ENCODE results near the gene RFNG. TPM values are rescaled to one million over a fixed set of nuclear protein-coding genes. Genes with fewer than 3 reads are reported as not detected.

The RFNG gene
- total and polyA plus RNA-seq, 2 of the 13 experiments (the other 11 are each of a cell fraction or from before 2014, with no cell fraction given), result 61.4 to 64.0 TPM

GRCh38 chr17:82098169-82098938, 46.7 kb upstream of the RFNG start, which contains the start of gene FASN (continued):
- TF ChIP-seq ZGPAT (CRISPR knock-in tag; IDR thresholded peaks at IDR 0.05) (no peak), ZNF101 (CRISPR knock-in tag; IDR thresholded peaks at IDR 0.05; ENCODE audit: borderline replicate concordance, low read depth) (no peak), ZUFSP (CRISPR knock-in tag; IDR thresholded peaks at IDR 0.05; ENCODE audit: borderline replicate concordance) (no peak), YY1 (IDR thresholded peaks at IDR 0.05; ENCODE audit: insufficient read depth, insufficient replicate concordance, low read depth, low read length) (peak; percentile 93), RFX3 (CRISPR knock-in tag; IDR thresholded peaks at IDR 0.05) (peak; percentile 72), POLR2AphosphoS5 (IDR thresholded peaks at IDR 0.05; ENCODE audit: low read depth, low read length) (peak; percentile 86), ZNF674 (CRISPR knock-in tag; IDR thresholded peaks at IDR 0.05; ENCODE audit: low read depth) (peak; percentile 97), ZNF207 (IDR thresholded peaks at IDR 0.05; ENCODE audit: borderline replicate concordance) (no peak), CHD4 (IDR thresholded peaks at IDR 0.05; ENCODE audit: borderline replicate concordance, low read length) (no peak), RFXANK (CRISPR knock-in tag; IDR thresholded peaks at IDR 0.05) (peak; percentile 8; the same call in 1 of the 2 replicates), IKZF5 (CRISPR knock-in tag; IDR thresholded peaks at IDR 0.05) (peak; percentile 17; the same call in 1 of the 2 replicates), FOXA1 (IDR thresholded peaks at IDR 0.05) (no peak), FOXA1 (CRISPR knock-in tag; IDR thresholded peaks at IDR 0.05) (no peak), BRF2 (CRISPR knock-in tag; IDR thresholded peaks at IDR 0.05) (peak; percentile 21; the same call in 1 of the 2 replicates), CSRNP2 (CRISPR knock-in tag; conservative IDR thresholded peaks at IDR 0.05; ENCODE audit: low read depth) (0 out of 2 replicates have a peak, but pooled peaks have one; percentile 60), FOXC1 (CRISPR knock-in tag; IDR thresholded peaks at IDR 0.05; ENCODE audit: borderline replicate concordance) (no peak; the same call in 1 of the 2 replicates), FOXM1 (CRISPR knock-in tag; IDR thresholded peaks at IDR 0.05) (peak; percentile 83; the same call in 1 of the 2 replicates), TRIM24 (CRISPR knock-in tag; IDR thresholded peaks at IDR 0.05) (no peak), JARID2 (CRISPR knock-in tag; IDR thresholded peaks at IDR 0.05; ENCODE audit: insufficient replicate concordance) (no peak), ZNF577 (CRISPR knock-in tag; IDR thresholded peaks at IDR 0.05; ENCODE audit: borderline replicate concordance, low read depth) (no peak), KAT7 (CRISPR knock-in tag; IDR thresholded peaks at IDR 0.05; ENCODE audit: borderline replicate concordance) (no peak; the same call in 1 of the 2 replicates), MAFK (conservative IDR thresholded peaks at IDR 0.05 in 1 of 2, IDR thresholded peaks at IDR 0.05 in 1 of 2; ENCODE audit: low read length in 2 of 2) (no peak), FOXK1 (CRISPR knock-in tag; IDR thresholded peaks at IDR 0.05; ENCODE audit: borderline replicate concordance, low read depth) (peak; percentile 13; the same call in 1 of the 2 replicates)
